HG02759 (cell line): ENCODE data around the gene DOCK4.

Experiments
- ATAC-seq: cut with Tn5 transposase; IDR thresholded peaks from one replicate; pipeline ENCODE4 v1.9.1; 2021; ENCODE audit warnings: mild to moderate bottlenecking, moderate library complexity; ENCODE audit not compliant: unreplicated experiment

Gene DOCK4

GRCh38 chr7:111871283-111871682 is 334.9 kb downstream of the DOCK4 start:
- no peak for ATAC-seq

GRCh38 chr7:111869280-111869679 is 336.9 kb downstream of the DOCK4 start:
- ATAC-seq: no peak

DNA sequence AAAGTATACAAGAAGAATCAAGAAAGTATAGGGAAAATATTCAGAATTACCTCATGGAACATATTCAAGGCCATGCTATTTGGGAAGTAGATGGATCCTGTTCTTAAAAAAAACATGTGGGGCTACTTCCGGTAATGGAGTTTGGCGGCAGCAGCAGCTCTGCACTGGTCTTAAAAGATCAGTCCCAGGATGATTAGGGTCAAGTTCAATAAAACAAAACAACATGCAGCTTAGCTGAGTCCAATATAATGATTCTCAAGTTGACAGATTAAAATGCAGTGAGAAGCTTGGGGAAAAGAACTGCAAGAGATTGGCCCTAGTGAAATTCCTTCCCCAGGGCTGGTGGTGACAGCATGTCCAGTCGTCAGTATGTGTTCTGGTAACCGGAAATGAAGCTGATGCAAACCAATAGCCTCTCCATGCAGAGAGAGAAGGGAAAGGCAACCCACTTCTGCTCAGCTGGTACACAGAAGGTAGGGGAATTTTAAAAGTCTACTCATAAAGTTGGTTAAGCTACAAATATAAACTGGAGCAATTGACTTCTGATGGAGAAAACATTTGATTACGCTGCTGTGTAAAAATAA is 338.8 kb downstream of the DOCK4 start:
- no peak for ATAC-seq

- ATAC-seq: no peak
Measured at GRCh38 chr7:111866787-111867186, 339.4 kb downstream of the DOCK4 start.

DNA sequence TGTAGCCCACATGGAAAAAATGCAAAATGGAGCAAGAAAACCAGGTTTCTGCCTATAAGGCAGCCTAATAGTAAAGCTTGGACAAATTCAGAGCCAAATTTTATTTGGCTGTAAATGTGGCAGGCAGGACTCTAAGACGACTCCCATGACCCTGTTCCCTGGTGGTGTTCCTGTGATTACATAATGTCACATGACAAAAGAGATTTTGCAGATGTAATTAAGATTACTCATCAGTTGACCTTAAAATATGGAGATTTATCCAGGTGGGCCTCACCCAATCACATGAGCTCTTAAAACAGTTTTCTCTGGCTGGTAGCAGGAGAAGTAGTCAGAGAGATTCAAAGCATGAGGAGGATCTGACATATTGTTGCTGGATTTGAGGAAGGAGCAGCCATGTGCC is 340.8 kb downstream of the DOCK4 start:
- no peak for ATAC-seq

- no peak for ATAC-seq
Measured at GRCh38 chr7:111864291-111864976, 341.8 kb downstream of the DOCK4 start.

DNA sequence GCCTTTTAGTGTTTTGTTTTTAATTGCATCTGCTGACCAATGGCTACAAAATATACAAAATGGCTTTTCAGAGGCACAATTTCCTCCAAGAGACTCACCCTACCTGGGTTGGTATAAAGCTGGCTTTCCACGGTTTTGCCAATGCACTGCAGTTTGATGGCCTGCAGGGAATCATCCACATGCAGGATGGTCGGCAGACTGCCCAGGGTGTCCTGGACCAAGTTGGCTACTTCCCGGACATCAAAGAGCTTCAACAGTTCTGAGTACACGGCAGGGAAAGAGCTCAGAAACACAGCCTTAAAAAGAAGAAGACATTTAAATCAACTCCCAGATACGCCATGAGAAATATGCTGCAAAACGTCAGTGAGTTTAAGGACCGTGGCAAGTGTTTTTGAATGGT is 342.9 kb downstream of the DOCK4 start:
- no peak for ATAC-seq

DNA sequence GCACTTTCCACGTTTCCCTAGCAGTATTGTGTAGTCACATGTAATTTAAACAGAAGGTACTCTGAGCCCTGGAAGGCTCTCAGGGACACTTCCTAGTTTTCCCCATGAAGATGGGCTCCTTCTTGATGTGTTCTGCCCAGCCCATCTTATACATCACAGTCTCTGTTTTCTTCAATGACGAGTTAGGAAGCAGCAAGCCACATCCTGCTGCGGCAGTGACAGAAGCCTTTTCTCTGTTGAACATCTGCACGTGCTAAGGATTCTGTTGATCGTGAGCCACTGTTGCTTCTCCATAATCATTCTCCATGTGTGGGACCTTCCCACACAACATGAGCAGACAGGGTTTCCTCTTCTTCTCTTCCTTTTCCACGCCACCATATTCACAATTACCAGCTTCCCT is 346.0 kb downstream of the DOCK4 start:
- ATAC-seq: no peak

- ATAC-seq: no peak
Measured at GRCh38 chr7:111858331-111858730, 347.9 kb downstream of the DOCK4 start.

GRCh38 chr7:111855842-111856227 is 350.4 kb downstream of the DOCK4 start:
- ATAC-seq: no peak

DNA sequence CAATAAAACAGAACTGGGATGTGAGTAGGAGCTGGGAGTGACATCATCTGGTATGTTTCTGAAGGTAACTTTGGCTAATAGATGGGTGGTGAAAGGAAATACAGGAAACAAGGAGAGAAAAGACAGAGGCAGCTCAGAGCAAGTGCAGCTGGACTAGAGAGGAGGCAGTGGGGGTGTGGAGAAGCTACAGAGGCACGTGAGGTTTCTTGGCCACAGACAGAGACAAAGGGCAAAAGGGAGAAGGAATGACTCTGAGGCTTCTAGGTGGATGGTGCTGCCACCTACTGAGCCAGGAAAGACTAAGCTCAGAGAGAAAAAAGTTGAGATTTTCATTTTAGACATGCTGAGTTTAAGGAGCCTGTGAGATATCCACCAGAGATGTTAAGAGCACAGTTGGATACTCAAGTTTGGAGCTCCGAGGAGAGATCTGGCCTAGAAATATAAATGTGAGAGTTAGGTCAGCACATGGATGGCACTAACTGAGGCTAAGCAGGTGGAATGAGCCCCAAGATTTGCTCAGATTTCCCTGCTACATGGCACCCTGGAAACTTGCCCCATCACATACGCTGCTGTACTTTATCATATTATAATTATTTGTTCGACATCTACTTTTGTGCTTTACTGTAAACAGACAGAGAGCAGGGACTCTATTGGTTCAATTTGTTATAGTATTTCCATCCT is 350.9 kb downstream of the DOCK4 start:
- ATAC-seq: peak; percentile 89

DNA sequence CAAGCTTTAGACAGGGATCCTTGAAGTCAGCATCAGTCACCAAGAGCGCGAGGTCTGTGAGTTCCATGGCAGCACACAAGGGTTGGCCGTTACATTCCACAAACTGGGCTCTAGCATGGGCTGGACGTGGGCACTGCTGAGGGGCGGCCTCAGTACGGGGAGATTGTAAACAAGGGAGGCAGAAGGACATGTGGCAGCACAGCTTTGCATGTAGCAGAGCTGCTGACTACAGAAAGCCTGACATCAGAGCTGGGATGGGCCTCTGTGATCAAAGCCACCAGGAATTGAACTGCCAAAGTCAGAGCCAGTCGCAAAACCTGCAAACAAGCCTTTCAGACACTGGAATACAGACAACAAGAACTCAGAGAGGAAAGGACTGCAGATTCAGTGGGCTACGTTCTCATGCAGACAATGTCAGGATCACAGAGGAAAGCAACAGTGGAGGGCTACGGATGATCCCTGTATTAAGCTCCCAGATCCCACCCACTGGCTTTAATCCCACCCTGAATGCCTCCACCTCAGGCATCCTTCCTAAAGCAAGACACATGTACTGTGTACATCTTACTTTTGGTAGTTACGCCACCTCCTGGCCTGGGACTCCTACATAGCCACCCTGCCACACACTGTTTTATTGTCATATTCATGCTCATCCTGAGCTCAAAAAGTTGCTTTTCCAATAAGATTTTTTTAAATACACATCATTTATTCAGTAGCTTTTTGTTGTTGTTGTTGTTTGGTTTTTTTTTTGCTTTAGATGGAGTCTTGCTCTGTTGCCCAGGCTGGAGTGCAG is 352.8 kb downstream of the DOCK4 start:
- ATAC-seq: no peak

DNA sequence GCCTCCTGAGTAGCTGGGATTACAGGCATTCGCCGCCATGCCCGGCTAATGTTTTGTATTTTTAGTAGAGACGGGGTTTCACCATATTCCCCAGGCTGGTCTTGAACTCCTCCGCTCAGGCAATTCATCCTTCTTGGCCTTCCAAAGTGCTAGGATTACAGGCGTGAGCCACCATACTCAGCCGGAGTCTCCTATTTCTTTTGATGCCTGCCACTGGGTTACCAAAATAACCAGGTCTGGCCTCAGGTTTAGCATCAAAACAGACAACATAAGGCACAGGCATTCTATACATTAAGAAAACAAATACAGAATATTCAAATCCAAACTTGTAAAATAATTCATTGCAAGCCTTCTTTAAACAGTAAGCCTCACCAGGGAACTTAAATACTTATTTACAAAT is 354.1 kb downstream of the DOCK4 start:
- ATAC-seq: no peak

- no peak for ATAC-seq
Measured at GRCh38 chr7:111846898-111847297, 359.3 kb downstream of the DOCK4 start.

DNA sequence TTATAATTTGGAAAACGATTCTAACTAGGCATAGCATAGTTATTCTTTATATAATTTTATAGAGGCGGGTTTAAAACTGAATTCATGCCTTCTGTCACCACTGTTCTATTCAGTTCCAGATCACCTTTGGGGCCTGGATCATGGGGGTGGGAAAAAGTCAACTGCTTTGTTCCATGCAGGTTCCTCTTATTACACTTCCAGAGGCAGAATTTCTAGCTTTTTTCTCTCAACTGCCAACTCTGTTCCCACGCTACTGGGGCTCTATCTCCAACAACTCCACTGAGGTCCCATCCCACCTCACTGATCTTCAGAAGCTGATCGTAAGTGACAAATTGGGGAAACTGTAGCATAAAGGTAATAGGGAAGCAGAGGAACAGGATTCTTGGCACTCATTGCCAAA is 360.3 kb downstream of the DOCK4 start:
- no peak for ATAC-seq

- no peak for ATAC-seq
Measured at GRCh38 chr7:111844904-111845671, 361.1 kb downstream of the DOCK4 start.

DNA sequence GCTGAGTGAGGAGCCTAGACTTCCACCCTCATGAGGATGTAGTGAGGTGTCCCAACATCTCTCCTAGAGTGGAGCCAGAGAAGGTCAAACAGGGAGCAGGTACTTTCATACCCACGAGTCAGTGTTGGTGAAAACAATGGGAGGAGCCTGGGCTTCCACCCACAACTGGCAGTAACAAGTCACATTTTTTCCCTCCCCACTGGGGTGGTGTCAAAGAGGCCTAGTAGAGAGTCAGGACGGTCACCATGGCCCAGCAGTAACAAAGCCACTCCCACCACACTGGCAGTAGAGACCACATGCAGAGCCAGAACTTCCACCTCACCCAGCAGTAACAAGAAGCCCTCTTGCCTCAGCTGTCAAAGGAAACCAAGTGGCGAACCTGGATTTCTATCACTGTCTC is 363.7 kb downstream of the DOCK4 start:
- ATAC-seq: no peak

- ATAC-seq: no peak
Measured at GRCh38 chr7:111841596-111842205, 364.5 kb downstream of the DOCK4 start.

- no peak for ATAC-seq
Measured at GRCh38 chr7:111840528-111840927, 365.7 kb downstream of the DOCK4 start.

DNA sequence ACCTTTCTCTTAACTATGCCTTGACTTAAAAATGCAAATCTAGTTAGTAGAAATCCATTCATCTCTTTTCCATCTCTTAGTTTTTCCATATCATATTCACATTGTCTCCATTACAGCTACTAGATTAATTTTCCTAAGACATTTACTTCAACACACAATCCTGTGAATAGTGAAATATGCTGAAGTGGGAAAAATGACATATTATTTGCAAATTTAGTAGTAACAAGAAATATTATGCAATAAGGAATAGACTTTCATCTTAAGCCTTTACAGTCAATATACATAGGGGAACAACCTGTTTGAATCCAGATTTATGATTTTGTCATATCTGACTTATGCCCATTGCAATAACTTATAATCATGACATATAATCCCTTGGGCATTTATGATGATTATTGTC is 366.9 kb downstream of the DOCK4 start:
- ATAC-seq: no peak
